Suprapubic skin (tissue), 3 donors: ENCODE measurements around the gene TRRAP.

Source experiments
- CTCF ChIP-seq, 2 donors: fragments of 200-600 bp in 1 of 2; fragments of 450-650 bp in 1 of 2; sonication (generic) in 1 of 2; IDR thresholded peaks; one replicate each; pipeline ENCODE4 v1.5.1; 2016 to 2019; ENCODE audit warnings: antibody characterized with exemption in 2 of 2, mild to moderate bottlenecking in 1 of 2, moderate library complexity in 1 of 2
- EP300 ChIP-seq: sonication (generic); formaldehyde crosslinking; IDR thresholded peaks from one replicate; pipeline ENCODE4 v1.6.1; 2017; ENCODE audit warnings: antibody characterized with exemption
- POLR2A ChIP-seq, 2 donors: fragments of 450-650 bp; IDR thresholded peaks; one replicate each; pipeline ENCODE4 v1.6.1; 2017; ENCODE audit warnings: antibody characterized with exemption in 2 of 2, mild to moderate bottlenecking in 2 of 2, moderate library complexity in 2 of 2

- TF ChIP-seq POLR2A (IDR thresholded peaks at IDR 0.05) (no peak), EP300 (no peak), CTCF (IDR thresholded peaks at IDR 0.05) (no peak)
Observed at GRCh38 chr7:98970805-98971204, 92.5 kb downstream of the TRRAP start.
